COLO668 (cell line): Measurements from ENCODE around the gene GRM1.

ENCODE experiments used
- DNase-seq: peaks from one replicate; lab custom pipeline; 2025; ENCODE audit not compliant: unreplicated experiment; lab: John Stamatoyannopoulos, UW

GRM1 gene

DNA sequence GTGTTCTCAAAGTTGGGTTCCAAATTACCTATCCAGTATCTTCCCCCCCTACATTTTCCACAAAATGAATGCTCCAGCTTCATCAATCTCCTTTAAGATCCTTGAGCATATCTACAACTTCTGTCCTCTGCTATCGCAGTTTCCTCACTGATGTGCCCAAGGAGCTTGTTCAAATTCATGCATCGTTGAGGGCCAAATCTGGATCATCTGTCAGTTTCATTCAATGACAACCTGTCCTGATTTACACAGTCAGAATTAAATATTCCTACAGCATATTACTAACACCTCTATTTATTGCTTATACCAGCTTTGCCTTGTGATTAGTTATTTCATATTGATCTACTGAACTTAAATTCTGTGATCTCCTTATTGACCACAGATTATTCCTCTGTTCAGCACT, 68.7 kb downstream of the GRM1 start:
- DNase-seq: no peak

DNA sequence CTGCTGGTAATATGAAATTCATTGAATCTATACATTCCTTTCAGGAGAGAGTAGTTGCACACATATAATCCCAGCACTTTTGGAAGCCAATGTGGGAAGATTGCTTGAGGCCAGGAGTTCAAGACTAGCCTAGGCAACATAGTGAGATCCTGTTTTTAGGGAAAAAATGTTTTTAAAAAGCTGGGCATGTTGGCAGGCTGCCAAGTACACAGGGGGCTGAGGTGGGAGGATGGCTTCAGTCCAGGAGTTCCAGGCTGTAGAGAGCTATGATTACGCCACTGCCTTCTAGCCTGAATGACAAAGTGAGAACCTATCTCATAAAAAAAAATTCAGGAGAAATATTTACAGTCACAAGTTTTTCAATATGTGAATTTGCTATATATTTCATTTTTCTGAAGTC, 71.9 kb downstream of the GRM1 start:
- no peak for DNase-seq

DNA sequence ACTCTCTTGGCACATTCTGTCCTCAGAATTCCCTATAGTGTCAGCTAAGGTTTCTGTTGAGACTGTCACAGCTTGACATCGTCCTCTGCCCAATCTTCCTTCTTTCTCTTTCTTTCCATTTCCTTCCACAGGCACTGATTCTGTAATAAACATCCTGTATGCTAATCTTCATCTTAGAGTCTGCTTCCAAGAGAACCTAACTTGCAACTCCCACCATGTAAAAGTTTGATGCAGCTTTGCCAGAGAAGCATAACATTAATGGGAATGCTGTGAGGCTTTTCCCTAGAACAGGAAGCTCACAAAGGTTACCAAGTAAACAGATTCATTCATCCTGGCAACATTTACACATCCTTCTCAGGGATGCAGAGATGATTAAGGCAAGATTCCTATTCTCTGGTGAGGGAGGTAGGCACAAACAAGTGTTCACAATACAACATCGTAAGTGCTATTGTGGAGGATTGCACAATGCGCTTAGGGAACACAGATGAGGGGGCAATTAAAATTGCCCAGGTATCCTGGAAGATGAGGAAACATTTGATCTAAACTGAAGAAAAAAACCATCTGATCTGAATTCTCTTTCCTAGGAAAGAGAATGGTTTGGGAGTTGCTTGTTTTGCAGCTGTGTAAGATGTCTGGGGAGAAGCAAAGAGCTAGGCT, 74.7 kb downstream of the GRM1 start:
- no peak for DNase-seq

DNA sequence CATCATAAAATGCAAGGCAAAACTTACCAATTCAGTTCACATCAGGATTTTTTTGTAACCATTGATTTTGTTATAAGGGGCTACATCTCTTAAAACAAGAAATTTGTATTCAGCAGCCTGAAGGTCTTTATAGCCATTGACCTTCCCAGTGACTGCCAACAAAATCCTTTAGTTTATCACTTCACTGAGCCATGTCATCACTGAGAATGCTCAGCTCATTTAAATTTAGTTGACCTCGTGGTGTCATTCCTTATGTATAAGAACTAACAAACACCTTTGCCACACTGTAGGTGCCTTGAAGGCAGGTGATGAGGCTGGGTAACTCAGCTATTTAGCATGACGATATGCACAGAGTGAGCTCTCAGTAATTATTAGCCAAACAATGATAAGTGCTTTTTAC, 77.7 kb downstream of the GRM1 start:
- DNase-seq: no peak

DNA sequence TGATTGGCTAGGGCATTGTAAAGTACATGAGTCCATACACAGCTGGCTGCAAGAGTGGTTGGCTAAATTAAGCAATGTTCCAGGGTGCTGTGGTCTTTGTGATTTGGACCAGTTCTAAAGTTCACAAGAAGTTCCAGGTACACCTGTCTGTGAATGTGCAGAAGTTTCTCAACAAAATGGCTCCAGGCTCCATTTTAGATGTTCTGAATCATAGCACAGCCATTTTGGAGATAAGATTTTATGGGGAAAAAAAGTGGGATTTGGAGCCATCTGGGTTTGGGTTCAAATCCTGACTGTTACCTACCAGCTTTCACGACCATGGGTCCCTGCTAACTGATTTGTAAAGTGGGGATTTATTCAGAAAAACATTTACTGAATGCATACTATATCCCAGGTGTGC, 82.1 kb downstream of the GRM1 start:
- no peak for DNase-seq

DNA sequence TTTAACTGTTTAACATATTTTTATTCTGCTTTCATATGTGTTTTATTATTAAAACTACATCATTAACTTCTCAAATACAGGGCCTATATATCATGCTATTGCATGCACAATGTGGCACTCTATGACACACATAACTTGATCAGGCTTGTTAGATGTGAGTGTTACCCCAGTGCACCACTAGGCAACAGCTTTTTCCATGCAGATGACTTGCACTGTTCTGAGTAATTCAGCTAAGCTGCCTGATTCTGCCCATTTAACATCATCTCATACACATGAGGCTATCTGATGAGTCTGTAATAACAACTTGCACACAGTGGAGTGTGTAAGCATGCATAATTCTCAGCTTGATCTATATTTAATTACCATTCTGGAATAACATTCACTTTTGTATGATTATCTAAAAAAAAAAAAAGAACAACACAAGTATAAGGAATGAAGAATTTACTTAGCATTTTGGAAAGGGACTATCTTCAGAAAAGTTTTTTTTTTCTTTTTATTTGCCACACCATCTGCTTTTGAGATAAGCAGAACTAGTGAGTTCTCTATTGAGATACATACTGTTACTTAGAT, 83.1 kb downstream of the GRM1 start:
- no peak for DNase-seq

DNA sequence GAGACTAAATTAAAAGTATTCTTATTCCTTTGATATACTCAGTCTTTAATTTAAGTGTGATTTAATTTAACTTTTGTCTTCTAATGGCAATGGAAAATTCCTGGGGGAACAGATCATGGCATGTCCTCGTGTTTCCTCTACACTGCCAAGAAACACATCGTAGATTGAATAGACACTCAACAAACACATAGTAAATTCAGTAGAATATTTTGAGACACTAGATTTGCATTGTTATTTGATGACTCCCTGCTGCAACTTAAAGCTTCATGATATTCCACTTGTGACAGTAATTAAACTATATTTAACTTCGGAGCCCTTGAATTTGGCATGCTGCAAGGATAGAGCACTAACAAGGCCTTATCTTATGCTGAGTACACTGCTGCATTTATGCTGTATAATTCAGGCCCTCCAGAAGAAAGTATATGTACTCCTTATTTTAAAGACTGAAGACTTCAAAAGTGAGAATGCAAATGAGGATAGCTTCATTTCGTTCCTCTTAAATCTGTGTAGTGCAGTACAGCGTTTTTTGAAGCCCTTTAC, 84.3 kb downstream of the GRM1 start:
- DNase-seq: no peak

DNA sequence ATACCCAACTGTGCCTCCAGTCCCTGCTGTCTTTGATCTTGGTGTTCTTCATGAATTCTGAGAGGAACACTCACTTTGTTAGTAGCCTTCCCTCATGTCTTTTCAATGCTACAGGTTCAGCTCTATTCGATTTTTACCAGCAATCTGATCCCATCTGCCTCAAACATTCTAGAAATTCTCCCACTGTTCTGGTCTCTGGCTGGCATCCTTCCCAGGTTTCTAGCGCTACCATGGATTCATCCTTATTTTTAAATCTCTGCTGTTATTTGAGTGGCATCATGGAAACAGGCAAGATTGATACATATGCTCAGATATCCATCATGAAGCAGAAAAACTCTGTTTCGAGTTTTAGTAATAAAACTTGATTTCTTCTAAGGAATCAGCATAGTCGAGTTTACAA, 94.8 kb downstream of the GRM1 start:
- DNase-seq: no peak

DNA sequence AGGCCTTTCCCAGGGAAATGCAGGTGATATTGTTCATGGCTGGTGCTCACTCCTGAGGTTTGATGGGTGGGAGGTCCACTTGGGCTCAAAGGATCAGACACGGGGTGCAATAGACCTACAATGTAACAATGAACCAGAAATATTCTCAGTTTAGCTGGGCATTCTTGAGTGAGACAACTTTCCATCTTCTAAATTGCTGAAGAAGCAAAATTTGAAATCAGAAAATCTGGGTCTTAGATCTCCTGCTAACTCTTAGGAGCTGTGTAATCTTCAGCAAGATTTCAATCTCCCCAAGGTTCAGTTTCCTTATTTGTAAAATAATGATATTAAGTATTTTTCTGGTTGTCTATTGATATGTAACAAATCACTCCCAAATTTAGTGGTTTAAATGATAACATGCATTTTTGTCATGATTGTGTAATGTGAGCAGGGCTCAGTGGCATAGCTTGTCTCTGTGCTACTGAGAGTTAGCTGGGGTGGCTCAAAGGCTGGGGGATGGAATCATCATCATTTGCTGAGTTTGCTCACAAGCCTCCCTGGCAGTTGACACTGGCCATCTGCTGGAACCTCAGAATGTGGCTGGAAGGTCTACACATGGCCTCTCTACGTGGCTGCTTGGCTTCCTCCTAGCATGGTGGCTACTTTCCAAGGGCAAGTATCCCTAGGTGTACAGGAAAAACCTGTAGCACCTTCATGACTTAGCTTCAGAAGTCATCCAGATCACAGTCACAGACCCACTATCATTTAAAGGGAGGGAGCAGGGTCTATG, 98.8 kb downstream of the GRM1 start:
- no peak for DNase-seq

DNA sequence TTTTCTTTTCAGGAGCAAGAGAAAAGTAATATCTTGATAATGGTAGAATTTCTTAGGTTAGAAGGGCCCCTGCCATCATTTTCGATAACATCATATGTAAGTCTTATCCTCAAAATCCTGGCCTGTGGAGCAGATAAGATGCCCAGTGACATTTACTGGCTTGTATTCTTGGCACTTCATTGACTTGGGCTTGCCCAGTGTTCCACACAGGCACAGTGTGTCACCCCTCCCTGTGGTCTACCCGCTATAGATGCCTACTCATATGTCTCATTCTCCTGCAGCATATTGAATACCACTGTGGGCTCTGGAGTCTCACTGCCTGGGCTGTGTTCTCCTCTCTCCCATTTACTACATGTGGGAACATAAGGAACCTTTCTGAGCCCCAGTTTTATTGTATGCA, 105.0 kb downstream of the GRM1 start:
- no peak for DNase-seq

DNA sequence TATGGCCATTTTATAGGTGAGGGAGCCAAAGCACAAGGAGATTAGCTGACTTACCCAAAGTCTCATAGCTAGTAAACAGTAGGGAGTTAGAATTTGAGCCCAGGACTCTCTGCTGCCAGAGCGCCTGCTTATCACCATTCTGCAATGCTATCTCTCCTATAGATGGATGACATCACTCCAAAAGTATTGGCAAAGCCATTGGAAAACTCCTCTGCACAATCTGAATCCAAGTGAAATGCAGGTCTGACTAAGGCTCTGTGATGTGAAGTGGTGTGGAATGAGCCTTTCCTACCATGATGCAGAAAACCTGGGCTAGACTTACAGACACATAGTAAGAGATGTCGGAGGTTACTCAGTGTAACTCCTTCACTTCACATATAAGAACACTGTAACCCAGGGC, 106.3 kb downstream of the GRM1 start:
- no peak for DNase-seq

DNA sequence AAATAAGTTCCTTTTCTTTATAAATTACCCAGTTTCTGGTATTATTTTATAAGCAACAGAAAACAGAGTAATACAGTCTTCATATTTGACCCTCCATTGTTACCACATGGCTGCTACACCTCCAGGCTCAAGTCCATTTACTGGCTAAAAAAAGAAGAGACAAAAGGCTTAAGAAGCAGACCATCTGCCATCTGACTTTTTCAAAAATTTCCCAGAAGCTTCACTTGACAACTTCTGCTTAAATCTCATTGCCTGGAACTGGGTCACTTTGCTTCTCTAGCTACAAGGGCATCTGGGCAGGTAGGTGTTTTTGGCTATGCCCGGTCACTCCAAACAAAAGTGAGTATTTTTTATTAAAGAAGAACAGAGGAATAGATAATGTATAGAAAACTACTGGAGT, 118.0 kb downstream of the GRM1 start:
- no peak for DNase-seq

DNA sequence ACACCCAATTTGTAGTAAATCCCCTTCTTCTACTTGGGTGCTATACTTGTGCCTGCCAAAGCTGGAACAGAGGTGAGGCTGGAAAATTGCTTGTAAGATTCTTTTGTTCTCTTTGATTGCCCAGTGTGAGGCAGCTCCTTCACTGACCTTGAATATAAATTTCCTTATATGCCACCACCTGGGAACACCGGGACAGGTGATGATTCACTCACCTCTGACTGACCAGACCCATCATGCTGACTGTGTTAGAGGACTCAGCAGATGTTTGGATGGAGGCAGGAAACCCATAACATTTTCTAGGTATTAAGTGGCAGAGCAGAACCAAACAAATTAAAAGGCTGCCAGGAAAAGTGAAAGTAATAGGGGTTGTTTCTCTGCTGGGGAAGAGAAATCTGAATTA, 120.9 kb downstream of the GRM1 start:
- peak; percentile 5 for DNase-seq

DNA sequence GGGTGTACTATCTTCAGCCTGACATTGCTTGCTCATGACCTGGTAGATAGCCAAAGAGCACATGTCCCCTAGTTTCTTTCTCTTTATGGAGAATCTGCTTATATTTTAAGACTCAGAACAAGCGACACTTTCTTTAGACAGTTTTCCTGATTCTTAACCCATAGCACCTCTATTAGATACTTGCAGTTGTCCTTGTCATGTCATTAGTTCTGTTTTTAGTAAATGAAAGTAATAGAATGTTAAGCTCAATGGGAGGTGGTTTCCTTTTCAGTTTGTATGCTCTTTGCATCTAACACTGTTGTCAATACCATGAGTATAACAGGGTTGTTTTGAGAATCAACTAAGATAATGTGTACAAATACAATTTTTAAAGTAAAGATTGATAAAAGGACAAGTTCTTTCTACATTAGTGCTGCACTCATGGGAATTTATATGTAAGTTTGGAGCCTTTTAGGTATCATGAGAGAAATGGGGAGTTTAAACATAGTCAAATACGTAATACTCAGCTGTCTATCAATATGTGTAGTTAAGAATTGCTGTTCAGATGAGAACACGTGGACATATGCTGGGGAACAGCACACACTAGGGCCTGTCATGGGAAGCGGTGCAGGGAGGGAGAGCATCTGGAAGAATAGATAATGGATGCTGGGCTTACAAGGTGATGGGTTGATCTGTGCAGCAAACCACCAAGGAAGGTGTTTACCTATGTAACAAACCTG, 124.3 kb downstream of the GRM1 start:
- no peak for DNase-seq

DNA sequence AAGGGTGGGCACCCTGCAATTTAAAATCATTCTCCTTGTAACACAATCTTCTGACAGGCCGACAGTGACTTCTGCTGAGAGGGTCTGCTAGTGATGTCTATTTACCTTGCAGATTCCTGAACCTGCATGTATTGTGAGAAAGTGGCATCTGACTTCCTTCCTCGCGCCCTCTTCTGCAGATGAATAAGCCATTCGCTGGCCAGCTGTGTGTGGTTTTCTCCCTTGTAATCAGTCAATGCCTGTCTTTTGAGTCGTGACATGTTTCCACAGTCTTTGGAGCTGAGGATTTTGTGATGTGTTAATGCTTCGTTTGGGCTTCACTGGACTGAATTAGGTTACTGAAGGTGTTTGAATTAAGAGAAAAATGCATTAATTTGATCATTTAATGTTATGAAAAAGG, 125.3 kb downstream of the GRM1 start:
- DNase-seq: no peak

DNA sequence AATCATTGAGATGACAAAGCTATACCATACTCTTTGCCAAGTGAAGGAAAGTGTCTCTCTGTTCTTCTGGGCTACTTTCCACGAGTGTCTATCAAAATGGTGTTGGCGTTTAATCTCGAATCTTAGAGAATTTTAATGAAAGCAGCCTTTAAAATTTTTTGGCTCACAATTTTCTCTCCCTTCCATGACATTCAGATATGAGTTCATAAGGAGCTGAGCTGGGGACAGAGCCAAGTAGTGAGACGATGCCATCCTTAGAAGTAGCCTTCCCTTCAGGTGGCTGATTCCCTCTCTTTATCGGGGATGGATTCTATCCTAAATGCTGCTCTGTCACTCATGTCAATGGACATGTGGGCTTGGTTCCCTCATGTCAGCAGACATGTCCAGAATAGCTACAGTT, 132.8 kb downstream of the GRM1 start:
- no peak for DNase-seq

DNA sequence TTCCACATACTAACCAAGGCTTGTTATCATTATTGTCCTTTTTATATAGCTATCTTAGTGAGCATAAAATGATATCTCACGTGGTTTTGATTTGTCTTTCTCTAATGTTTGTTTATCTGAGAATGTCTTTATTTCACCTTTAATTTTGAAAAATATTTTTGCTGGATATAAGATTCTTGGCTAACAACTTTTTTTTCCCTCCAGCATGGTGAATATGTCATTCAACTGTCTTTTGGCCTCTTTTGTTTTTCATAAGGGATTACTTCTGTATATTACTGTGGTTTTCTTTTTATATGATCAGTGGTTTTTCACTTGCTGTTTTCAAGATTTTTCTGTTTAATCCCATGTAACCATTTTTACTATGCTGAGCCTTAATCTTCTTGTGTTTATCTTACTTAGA, 141.0 kb downstream of the GRM1 start:
- no peak for DNase-seq

DNA sequence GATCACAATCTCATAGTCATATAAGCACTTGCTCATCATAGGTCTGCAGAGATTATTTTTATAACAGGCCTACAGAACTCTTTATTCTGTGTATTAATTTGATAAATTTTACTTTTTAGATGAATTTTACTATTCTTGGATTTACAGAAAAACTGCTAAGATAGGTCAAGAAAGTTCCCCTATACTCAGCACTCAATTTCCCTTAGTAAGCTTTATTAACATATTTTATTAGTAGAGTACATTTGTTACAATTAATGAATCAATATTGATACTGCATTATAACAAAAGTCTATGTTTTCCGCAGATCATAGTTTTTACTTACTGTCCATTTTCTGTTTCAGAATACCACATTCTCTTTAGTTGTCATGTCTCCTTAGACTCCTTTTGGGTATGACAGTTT, 148.9 kb downstream of the GRM1 start:
- no peak for DNase-seq

DNA sequence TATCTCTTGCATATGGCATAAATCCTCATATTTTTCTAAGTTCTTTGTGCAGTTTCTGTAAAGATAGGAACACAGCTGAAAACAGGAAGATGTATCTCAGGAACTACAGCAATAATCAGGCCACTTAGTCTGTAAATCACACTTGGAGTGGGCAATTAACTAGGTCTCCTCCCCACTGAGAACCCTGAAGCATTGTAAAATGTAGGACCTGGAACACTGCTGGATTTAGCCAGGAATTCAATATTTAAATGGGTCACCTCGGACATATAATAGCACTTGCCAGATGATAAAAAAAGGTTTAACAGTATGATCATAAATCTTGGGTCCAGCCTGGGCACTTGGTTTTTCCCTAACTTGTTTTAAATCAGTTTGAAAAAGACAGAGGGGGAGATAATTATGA, 155.0 kb downstream of the GRM1 start:
- DNase-seq: no peak

DNA sequence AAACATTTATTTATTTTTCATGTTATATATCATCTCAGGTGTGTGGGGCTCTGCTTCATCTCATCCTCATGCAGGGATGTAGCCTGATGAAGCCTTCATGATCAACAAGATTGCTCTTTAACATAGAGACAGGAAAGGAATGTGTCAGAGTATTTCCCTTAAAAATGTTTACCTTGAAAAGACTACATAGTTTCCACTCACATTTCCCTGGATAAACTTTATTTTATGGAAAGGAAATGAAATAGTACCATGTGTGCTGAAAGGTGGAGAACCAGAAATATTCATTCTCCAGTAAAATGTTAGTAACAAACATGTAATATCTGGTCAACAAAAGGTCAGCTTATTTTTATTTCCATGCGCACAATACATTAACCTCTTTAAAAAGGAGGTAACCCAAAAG, 155.8 kb downstream of the GRM1 start:
- no peak for DNase-seq

DNA sequence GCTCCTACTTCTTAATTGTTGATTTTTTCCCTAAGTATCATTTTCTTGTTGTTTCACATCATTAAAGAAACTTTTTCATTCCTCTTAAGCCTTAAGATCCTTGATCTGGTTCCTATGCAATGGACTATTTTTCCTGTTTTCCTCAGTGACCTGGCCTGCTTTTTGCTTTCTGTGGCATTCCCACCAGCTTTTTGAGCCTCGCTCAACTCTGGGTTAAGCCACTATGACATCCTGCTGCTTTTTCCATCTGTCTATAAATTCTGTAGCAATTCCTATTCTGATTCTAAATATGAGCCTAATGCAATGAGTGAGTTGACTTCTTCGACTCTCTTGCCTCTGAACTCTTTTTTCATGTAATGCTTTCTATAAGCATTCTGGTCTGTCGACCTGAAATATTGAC, 160.3 kb downstream of the GRM1 start:
- no peak for DNase-seq

DNA sequence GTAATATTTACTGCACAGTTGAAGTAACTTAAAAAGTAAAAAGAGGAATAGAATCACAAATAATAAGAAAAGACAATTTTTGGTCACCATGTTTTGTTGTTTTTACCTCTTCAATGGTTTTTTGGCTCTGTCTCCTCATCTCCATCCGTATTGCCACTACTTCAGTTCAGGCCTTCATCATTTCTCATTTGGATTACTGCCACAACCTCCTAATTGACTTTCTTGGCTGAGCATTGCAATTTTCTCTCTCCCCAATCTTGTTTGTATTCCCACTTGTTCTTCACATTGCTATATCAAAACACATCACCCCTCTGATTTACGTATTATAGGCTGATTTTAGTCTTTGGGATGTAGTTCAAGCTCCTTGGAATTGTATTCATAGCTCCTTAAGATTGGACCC, 161.7 kb downstream of the GRM1 start:
- DNase-seq: no peak
